Gastrocnemius medialis (tissue), 4 donors: ENCODE results near the gene SGCD.

Source experiments
- POLR2A ChIP-seq, 2 donors: fragments of 450-650 bp; IDR thresholded peaks; one replicate each; pipeline ENCODE4 v1.6.1; 2017; ENCODE audit warnings: antibody characterized with exemption in 2 of 2, mild to moderate bottlenecking in 2 of 2, moderate library complexity in 2 of 2
- TF ChIP-seq, protein P1 (sequence below), 5 experiments: fragments of 450-650 bp in 3 of 5; fragments of 200-600 bp in 2 of 5; sonication (generic) in 2 of 5; IDR thresholded peaks in 4 of 5; conservative IDR thresholded peaks in 1 of 5; 1 replicate in 4 of 5; 2 replicates in 1 of 5; pipeline ENCODE4 v1.5.1; 2016 to 2019; ENCODE audit warnings: antibody characterized with exemption in 5 of 5, mild to moderate bottlenecking in 3 of 5, moderate library complexity in 3 of 5

GRCh38 chr5:156391139-156391538 lies 64.2 kb downstream of the SGCD start:
- TF ChIP-seq, protein P1, sequence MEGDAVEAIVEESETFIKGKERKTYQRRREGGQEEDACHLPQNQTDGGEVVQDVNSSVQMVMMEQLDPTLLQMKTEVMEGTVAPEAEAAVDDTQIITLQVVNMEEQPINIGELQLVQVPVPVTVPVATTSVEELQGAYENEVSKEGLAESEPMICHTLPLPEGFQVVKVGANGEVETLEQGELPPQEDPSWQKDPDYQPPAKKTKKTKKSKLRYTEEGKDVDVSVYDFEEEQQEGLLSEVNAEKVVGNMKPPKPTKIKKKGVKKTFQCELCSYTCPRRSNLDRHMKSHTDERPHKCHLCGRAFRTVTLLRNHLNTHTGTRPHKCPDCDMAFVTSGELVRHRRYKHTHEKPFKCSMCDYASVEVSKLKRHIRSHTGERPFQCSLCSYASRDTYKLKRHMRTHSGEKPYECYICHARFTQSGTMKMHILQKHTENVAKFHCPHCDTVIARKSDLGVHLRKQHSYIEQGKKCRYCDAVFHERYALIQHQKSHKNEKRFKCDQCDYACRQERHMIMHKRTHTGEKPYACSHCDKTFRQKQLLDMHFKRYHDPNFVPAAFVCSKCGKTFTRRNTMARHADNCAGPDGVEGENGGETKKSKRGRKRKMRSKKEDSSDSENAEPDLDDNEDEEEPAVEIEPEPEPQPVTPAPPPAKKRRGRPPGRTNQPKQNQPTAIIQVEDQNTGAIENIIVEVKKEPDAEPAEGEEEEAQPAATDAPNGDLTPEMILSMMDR (IDR thresholded peaks at IDR 0.05 in 4 of 5, conservative IDR thresholded peaks at IDR 0.05 in 1 of 5) = no peak
- TF ChIP-seq POLR2A (IDR thresholded peaks at IDR 0.05) = no peak
